ENCODE results near the gene ACOT4.
A peak's percentile ranks its signal among the peaks of the same experiment; 100 is the strongest.

The ACOT4 gene

DNA sequence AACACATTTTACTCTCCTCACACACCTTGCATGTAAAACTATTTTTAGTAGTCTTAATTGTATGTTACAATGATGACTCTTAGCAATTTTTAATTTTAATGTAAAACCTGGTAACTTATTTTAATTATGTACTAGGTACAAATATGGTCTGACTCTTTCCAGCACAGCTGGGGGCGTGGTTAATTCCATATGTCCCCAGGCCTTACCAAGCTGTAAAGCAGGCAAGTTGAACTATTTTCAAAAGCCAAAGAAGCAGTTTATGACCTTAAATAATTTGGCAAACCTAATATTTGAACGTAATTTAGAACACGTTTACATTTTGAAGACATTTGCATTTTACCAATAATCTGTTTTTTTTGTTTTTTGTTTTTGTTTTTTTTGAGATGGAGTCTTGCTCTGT, 11.3 kb downstream of the ACOT4 start:
- 100% methylated on average over 1 of the region's 3 CpGs for WGBS (ENCODE audit: insufficient coverage)
- no peaks in the 10 kb centered on the region for H3K27me3 ChIP-seq (replicated peaks in 2 of 5; ENCODE audit: control insufficient read depth in 4 of 5, insufficient read depth in 5 of 5, low read length in 4 of 5)
- POLR2A ChIA-PET, result interaction anchor here (0.7 kb wide), 1 partner anchor 36 kb away, joined by 3 read pairs; no protein-coding TSS in a partner anchor

DNA sequence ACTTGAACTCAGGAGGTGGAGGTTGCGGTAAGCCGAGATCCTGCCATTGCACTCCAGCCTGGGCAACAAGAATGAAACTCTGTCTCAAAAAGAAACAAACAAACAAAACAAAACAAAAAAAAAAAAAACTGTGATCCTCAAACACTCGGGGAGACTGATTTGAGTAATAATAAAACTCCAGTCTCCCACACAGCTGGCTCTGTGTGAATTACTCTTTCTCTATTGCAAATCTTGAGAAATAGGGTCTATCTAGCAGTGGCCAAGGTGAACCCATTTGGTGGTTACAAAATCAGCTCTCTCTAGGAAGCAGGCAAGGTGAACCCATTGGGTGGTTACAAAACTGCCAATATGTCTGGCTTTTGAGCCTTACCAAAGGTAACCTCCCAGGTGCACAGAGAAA, 14.6 kb downstream of the ACOT4 start:
- no peaks in the 10 kb centered on the region for H3K36me3 ChIP-seq (ENCODE audit: control insufficient read depth in 4 of 4, insufficient read depth in 4 of 4, low read length in 3 of 4)
- no peak overlapping the region for H3K27ac ChIP-seq (ENCODE audit: insufficient read depth in 1 of 2, low read depth in 1 of 2, low read length in 2 of 2, poor library complexity in 1 of 2, severe bottlenecking in 2 of 2)
- CTCF ChIA-PET, result interaction anchor here (1.9 kb wide), 1 partner anchor 27 kb away, joined by 4 read pairs; no protein-coding TSS in a partner anchor
- WGBS (ENCODE audit: insufficient coverage), result 93% methylated on average over 2 of the region's 3 CpGs
- no peaks in the 10 kb centered on the region for H3K9me3 ChIP-seq (ENCODE audit: control extremely low read depth in 1 of 5, control insufficient read depth in 4 of 5, insufficient read depth in 2 of 5, low read depth in 1 of 5, low read length in 4 of 5)
- peaks cover 0 to 4% (median 0%) of the 10 kb centered on the region in 4 experiments for H3K4me1 ChIP-seq (ENCODE audit: control extremely low read depth in 1 of 4, control insufficient read depth in 4 of 4, insufficient read depth in 4 of 4, low read length in 3 of 4)
- no peaks in the 10 kb centered on the region for H3K27me3 ChIP-seq (replicated peaks in 2 of 5; ENCODE audit: control insufficient read depth in 4 of 5, insufficient read depth in 5 of 5, low read length in 4 of 5)
- DNase-seq, result no peak
- POLR2A ChIA-PET, result no interaction called here
- no peak overlapping the region for H3K4me3 ChIP-seq (ENCODE audit: control insufficient read depth in 1 of 7, extremely low read depth in 1 of 7, insufficient read depth in 4 of 7, low read depth in 2 of 7, low read length in 6 of 7)

More for the DNA sequence above, 11.3 kb downstream of the ACOT4 start:
- Histone ChIP-seq H3K36me3 (ENCODE audit: control insufficient read depth in 4 of 4, insufficient read depth in 4 of 4, low read length in 3 of 4) (no peaks in the 10 kb centered on the region), H3K9me3 (ENCODE audit: control extremely low read depth in 1 of 5, control insufficient read depth in 4 of 5, insufficient read depth in 2 of 5, low read depth in 1 of 5, low read length in 4 of 5) (no peaks in the 10 kb centered on the region), H3K4me1 (ENCODE audit: control extremely low read depth in 1 of 4, control insufficient read depth in 4 of 4, insufficient read depth in 4 of 4, low read length in 3 of 4) (peaks cover 0 to 4% (median 0%) of the 10 kb centered on the region in 4 experiments), H3K4me3 (ENCODE audit: control insufficient read depth in 1 of 7, extremely low read depth in 1 of 7, insufficient read depth in 4 of 7, low read depth in 2 of 7, low read length in 6 of 7) (no peak overlapping the region), H3K27ac (ENCODE audit: insufficient read depth in 1 of 2, low read depth in 1 of 2, low read length in 2 of 2, poor library complexity in 1 of 2, severe bottlenecking in 2 of 2) (no peak overlapping the region)
- no peak for DNase-seq
- CTCF ChIA-PET, result no interaction called here

DNA sequence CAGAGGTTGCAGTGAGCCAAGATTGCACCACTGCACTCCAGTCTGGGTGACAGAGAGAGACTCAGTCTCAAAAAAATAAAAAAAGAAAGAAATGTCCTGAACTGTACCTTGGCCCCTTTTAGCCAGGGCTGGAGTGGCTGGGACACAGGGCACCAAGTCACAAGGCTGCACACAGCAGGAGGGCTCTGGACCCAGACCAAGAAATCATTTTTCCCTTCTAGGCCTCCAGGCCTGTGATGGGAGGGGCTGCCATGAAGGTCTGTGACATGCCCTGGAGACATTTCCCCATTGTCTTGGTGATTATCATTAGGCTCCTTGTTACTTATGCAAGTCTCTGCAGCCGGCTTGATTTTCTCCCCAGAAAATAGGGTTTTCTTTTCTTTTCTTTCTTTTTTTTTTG, 15.6 kb downstream of the ACOT4 start:
- H3K4me1 ChIP-seq (ENCODE audit: control extremely low read depth in 1 of 4, control insufficient read depth in 4 of 4, insufficient read depth in 4 of 4, low read length in 3 of 4), result peaks cover 0 to 3% (median under 1%) of the 10 kb centered on the region in 4 experiments
- no peak for DNase-seq
- H3K27ac ChIP-seq (ENCODE audit: insufficient read depth in 1 of 2, low read depth in 1 of 2, low read length in 2 of 2, poor library complexity in 1 of 2, severe bottlenecking in 2 of 2), result no peak overlapping the region
- H3K27me3 ChIP-seq (replicated peaks in 2 of 5; ENCODE audit: control insufficient read depth in 4 of 5, insufficient read depth in 5 of 5, low read length in 4 of 5), result no peaks in the 10 kb centered on the region
- H3K9me3 ChIP-seq (ENCODE audit: control extremely low read depth in 1 of 5, control insufficient read depth in 4 of 5, insufficient read depth in 2 of 5, low read depth in 1 of 5, low read length in 4 of 5), result no peaks in the 10 kb centered on the region
- ChIA-PET CTCF (interaction anchor here (1.9 kb wide), 1 partner anchor 26 kb away, joined by 4 read pairs; no protein-coding TSS in a partner anchor), POLR2A (no interaction called here)
- no CpG with 5 or more reads among the region's 1 CpG for WGBS (ENCODE audit: insufficient coverage)
- no peaks in the 10 kb centered on the region for H3K36me3 ChIP-seq (ENCODE audit: control insufficient read depth in 4 of 4, insufficient read depth in 4 of 4, low read length in 3 of 4)
- H3K4me3 ChIP-seq (ENCODE audit: control insufficient read depth in 1 of 7, extremely low read depth in 1 of 7, insufficient read depth in 4 of 7, low read depth in 2 of 7, low read length in 6 of 7), result no peak overlapping the region

DNA sequence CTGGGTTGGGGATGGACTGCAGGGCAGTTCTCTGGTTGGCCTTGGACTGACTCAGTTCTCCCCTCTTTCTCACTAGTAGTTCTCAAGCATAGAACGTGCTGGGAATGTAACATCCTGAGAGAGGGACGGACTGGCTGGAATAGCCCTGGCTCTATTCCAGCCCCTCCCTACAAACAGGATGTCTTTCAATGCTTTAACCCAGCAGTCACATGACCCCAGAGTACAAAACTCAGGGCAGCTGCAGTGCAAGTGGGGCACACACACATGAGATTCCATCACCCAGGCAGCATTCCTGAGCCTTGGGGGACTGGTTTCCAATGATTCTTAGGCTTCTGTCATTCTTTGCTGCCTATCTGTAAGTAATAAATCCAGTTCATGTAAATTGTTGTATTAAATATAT, 19.0 kb downstream of the ACOT4 start:
- no peak overlapping the region for H3K27ac ChIP-seq (ENCODE audit: insufficient read depth in 1 of 2, low read depth in 1 of 2, low read length in 2 of 2, poor library complexity in 1 of 2, severe bottlenecking in 2 of 2)

DNA sequence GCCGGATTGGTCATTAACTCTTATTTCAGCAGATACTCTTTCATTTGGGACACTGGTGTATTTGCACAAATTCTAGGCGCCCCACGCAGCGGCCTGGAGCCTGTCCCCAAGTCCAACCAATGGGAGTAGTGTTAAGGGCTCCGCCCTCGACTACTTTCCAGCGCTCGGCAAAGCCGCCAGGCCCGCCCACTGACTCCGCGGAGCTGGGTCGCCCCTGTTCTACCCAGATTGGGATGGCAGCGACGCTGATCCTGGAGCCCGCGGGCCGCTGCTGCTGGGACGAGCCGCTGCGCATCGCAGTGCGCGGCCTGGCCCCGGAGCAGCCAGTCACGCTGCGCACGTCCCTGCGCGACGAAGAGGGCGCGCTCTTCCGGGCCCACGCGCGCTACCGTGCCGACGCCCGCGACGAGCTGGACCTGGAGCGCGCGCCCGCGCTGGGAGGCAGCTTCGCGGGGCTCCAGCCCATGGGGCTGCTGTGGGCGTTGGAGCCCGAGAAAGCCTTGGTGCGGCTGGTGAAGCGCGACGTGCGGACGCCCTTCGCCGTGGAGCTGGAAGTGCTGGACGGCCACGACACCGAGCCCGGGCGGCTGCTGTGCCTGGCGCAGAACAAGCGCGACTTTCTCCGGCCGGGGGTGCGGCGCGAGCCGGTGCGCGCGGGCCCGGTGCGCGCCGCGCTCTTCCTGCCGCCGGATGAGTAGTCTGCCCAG, 20.8 kb downstream of the ACOT4 start, which contains the start of gene ACOT6:
TSS of gene ACOT6 (plus strand) at position 179 of the 707 bp plus-strand sequence. CDS start at position 234, 55 bp downstream.
- peak within 1 kb of the TSS; percentile 23 to 85 (median 75) for H3K4me3 ChIP-seq (ENCODE audit: control insufficient read depth in 1 of 7, extremely low read depth in 1 of 7, insufficient read depth in 4 of 7, low read depth in 2 of 7, low read length in 6 of 7)
- peaks cover 0 to 4% (median 0%) of the 10 kb centered on the region in 5 experiments for H3K27me3 ChIP-seq (replicated peaks in 2 of 5; ENCODE audit: control insufficient read depth in 4 of 5, insufficient read depth in 5 of 5, low read length in 4 of 5)
- peaks cover 0 to 9% (median 6%) of the 10 kb centered on the region in 4 experiments for H3K4me1 ChIP-seq (ENCODE audit: control extremely low read depth in 1 of 4, control insufficient read depth in 4 of 4, insufficient read depth in 4 of 4, low read length in 3 of 4)
- peak; percentile 71 to 90 (median 76) for DNase-seq
- no peaks in the 10 kb centered on the region for H3K36me3 ChIP-seq (ENCODE audit: control insufficient read depth in 4 of 4, insufficient read depth in 4 of 4, low read length in 3 of 4)
- H3K27ac ChIP-seq (ENCODE audit: insufficient read depth in 1 of 2, low read depth in 1 of 2, low read length in 2 of 2, poor library complexity in 1 of 2, severe bottlenecking in 2 of 2), result no peak within 1 kb of the TSS
- ChIA-PET POLR2A (interaction anchor here (0.6 kb wide), 1 partner anchor 33 kb away, joined by 3 read pairs; no protein-coding TSS in a partner anchor), CTCF (interaction anchor here (0.9 to 1.5 kb wide), 8 partner anchors 8 to 172 kb away, joined by 3 to 5 read pairs (median 3); no protein-coding TSS in a partner anchor)
- no peaks in the 10 kb centered on the region for H3K9me3 ChIP-seq (ENCODE audit: control extremely low read depth in 1 of 5, control insufficient read depth in 4 of 5, insufficient read depth in 2 of 5, low read depth in 1 of 5, low read length in 4 of 5)
- under 1% methylated on average over 64 of the region's 84 CpGs for WGBS (ENCODE audit: insufficient coverage)

More for the DNA sequence above, 19.0 kb downstream of the ACOT4 start:
- CTCF ChIA-PET, result no interaction called here
- Histone ChIP-seq H3K4me1 (ENCODE audit: control extremely low read depth in 1 of 4, control insufficient read depth in 4 of 4, insufficient read depth in 4 of 4, low read length in 3 of 4) (peaks cover 0 to 9% (median 6%) of the 10 kb centered on the region in 4 experiments), H3K4me3 (ENCODE audit: control insufficient read depth in 1 of 7, extremely low read depth in 1 of 7, insufficient read depth in 4 of 7, low read depth in 2 of 7, low read length in 6 of 7) (no peak overlapping the region), H3K27me3 (replicated peaks in 2 of 5; ENCODE audit: control insufficient read depth in 4 of 5, insufficient read depth in 5 of 5, low read length in 4 of 5) (peaks cover 0 to 4% (median 0%) of the 10 kb centered on the region in 5 experiments), H3K36me3 (ENCODE audit: control insufficient read depth in 4 of 4, insufficient read depth in 4 of 4, low read length in 3 of 4) (no peaks in the 10 kb centered on the region), H3K9me3 (ENCODE audit: control extremely low read depth in 1 of 5, control insufficient read depth in 4 of 5, insufficient read depth in 2 of 5, low read depth in 1 of 5, low read length in 4 of 5) (no peaks in the 10 kb centered on the region)
- 40% methylated on average over 1 of the region's 2 CpGs for WGBS (ENCODE audit: insufficient coverage)
- POLR2A ChIA-PET, result no interaction called here
- no peak for DNase-seq

DNA sequence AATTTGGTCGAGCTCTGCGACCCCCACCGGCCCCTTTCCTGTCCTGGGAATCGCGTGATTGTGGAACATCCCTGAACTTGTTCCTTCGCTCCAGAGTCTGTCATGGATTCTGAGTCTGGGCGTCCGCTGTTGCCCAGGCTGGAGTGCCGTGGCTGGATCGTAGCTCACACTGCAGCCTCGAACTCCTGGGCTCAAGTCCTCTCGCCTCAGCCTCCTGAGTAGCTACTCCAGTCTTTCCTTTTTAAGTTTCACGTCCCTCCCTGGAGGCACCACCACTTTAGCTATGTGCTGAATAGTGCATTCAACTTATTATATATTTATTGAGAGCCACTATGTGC, 21.3 kb downstream of the ACOT4 start:
- 3% methylated on average over 11 of the region's 13 CpGs for WGBS (ENCODE audit: insufficient coverage)
- CTCF ChIA-PET, result interaction anchor here (0.6 to 1.5 kb wide), 10 partner anchors 9 to 171 kb away, joined by 3 to 5 read pairs (median 3); no protein-coding TSS in a partner anchor

More for the DNA sequence above, 21.3 kb downstream of the ACOT4 start:
- Histone ChIP-seq H3K4me1 (ENCODE audit: control extremely low read depth in 1 of 4, control insufficient read depth in 4 of 4, insufficient read depth in 4 of 4, low read length in 3 of 4) (peaks cover 0 to 9% (median 6%) of the 10 kb centered on the region in 4 experiments), H3K4me3 (ENCODE audit: control insufficient read depth in 1 of 7, extremely low read depth in 1 of 7, insufficient read depth in 4 of 7, low read depth in 2 of 7, low read length in 6 of 7) (peak overlapping the region; percentile 23 to 85 (median 75)), H3K27me3 (replicated peaks in 2 of 5; ENCODE audit: control insufficient read depth in 4 of 5, insufficient read depth in 5 of 5, low read length in 4 of 5) (peaks cover 0 to 4% (median 0%) of the 10 kb centered on the region in 5 experiments), H3K36me3 (ENCODE audit: control insufficient read depth in 4 of 4, insufficient read depth in 4 of 4, low read length in 3 of 4) (no peaks in the 10 kb centered on the region), H3K9me3 (ENCODE audit: control extremely low read depth in 1 of 5, control insufficient read depth in 4 of 5, insufficient read depth in 2 of 5, low read depth in 1 of 5, low read length in 4 of 5) (no peaks in the 10 kb centered on the region), H3K27ac (ENCODE audit: insufficient read depth in 1 of 2, low read depth in 1 of 2, low read length in 2 of 2, poor library complexity in 1 of 2, severe bottlenecking in 2 of 2) (no peak overlapping the region)
- DNase-seq, result no peak
- POLR2A ChIA-PET, result interaction anchor here (0.6 kb wide), 1 partner anchor 34 kb away, joined by 3 read pairs; no protein-coding TSS in a partner anchor
